OCI-LY7 (cell line): ENCODE results near the gene HSD11B1L.

Source experiments
- CTCF ChIP-seq: fragments of 200-600 bp; sonication (generic); conservative IDR thresholded peaks from 2 replicates; pipeline ENCODE4 v1.5.1; 2014; ENCODE audit warnings: mild to moderate bottlenecking, antibody characterized with exemption, low read length, moderate library complexity, mixed read lengths
- EZH2phosphoT487 ChIP-seq: fragments of 200-600 bp; sonication (generic); IDR thresholded peaks from 2 replicates; pipeline ENCODE4 v1.6.1; 2018; ENCODE audit warnings: low read depth, borderline replicate concordance, mild to moderate bottlenecking, mixed run types, antibody characterized with exemption, low read length, moderate library complexity, mixed read lengths

DNA sequence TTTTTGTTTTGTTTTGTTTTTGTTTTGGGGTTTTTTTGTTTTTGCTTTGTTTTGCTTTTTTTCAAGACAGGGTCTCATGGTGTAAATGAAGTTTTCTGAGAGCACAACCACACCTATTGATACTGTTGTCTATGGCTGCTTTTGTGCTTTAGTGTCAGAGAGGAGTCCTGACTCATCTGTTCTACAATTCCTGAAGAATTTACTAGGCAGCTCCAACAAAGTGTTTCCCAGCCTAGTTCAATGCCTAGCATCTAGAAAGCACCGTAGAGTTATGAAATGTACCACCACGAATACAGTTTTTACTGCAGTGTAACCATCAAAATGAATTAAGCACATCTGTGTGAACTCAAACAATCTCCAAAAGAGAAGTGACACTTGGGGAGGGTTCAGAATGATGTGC is 36.8 kb upstream of the HSD11B1L start:
- TF ChIP-seq CTCF (no peak), EZH2phosphoT487 (no peak)
